Measurements from ENCODE around the gene F11R.
A peak's percentile ranks its signal among the peaks of the same experiment; 100 is the strongest.
"Not testable (repeated sequence)": the region's sequence is repeated elsewhere in the genome, so short reads cannot be mapped to it uniquely, and the experiment has no call there.

F11R gene

GRCh38 chr1:161020509-161021164, at the start of gene F11R:
F11R (minus strand) TSS chr1:161021152; CDS start chr1:161021073, 79 bp downstream.
- no peak for DNase-seq (ENCODE audit: low read depth)

GRCh38 chr1:161069731-161070270, 48.8 kb upstream of the F11R start, which contains the start of gene ARHGAP30:
ARHGAP30 (minus strand) TSS chr1:161069891; CDS start chr1:161069624, 267 bp downstream.
- peak; percentile 76 for DNase-seq (ENCODE audit: low read depth)

GRCh38 chr1:161069241-161069640, 48.3 kb upstream of the F11R start:
- DNase-seq (ENCODE audit: low read depth) = no peak

- DNase-seq (ENCODE audit: low read depth) = peak; percentile 61
These were observed 47.6 kb upstream of the F11R start for GRCh38 chr1:161068306-161069234.

GRCh38 chr1:161066694-161067093, 45.7 kb upstream of the F11R start:
- no peak for DNase-seq (ENCODE audit: low read depth)

- DNase-seq (ENCODE audit: low read depth) = not testable (repeated sequence)
These were observed 44.7 kb upstream of the F11R start for GRCh38 chr1:161065681-161066080.

- DNase-seq (ENCODE audit: low read depth) = not testable (repeated sequence)
These were observed 43.0 kb upstream of the F11R start for GRCh38 chr1:161063936-161064335.

GRCh38 chr1:161061419-161061818, 40.5 kb upstream of the F11R start:
- DNase-seq (ENCODE audit: low read depth) = no peak

GRCh38 chr1:161059293-161059692, 38.3 kb upstream of the F11R start:
- no peak for DNase-seq (ENCODE audit: low read depth)

- DNase-seq (ENCODE audit: low read depth) = no peak
These were observed 33.9 kb upstream of the F11R start for GRCh38 chr1:161054805-161055204.

GRCh38 chr1:161054232-161054631, 33.3 kb upstream of the F11R start:
- DNase-seq (ENCODE audit: low read depth) = no peak

- no peak for DNase-seq (ENCODE audit: low read depth)
These were observed 31.9 kb upstream of the F11R start for GRCh38 chr1:161052899-161053298.

- no peak for DNase-seq (ENCODE audit: low read depth)
These were observed 30.3 kb upstream of the F11R start for GRCh38 chr1:161051219-161051618.

- DNase-seq (ENCODE audit: low read depth) = no peak
These were observed 28.2 kb upstream of the F11R start for GRCh38 chr1:161048949-161049722.

GRCh38 chr1:161047436-161048420, 26.8 kb upstream of the F11R start:
- no peak for DNase-seq (ENCODE audit: low read depth)

GRCh38 chr1:161046605-161047228, 25.8 kb upstream of the F11R start:
- no peak for DNase-seq (ENCODE audit: low read depth)

- DNase-seq (ENCODE audit: low read depth) = peak; percentile 85
These were observed 25.0 kb upstream of the F11R start, which contains the start of gene USF1 for GRCh38 chr1:161045736-161046604. USF1 (minus strand) TSS chr1:161045977; CDS start chr1:161043275, 2,702 bp downstream.

GRCh38 chr1:161044908-161045735, 24.2 kb upstream of the F11R start:
- peak; percentile 43 for DNase-seq (ENCODE audit: low read depth)
